Body of pancreas (tissue), 4 donors: ENCODE measurements around the gene MIOS.

Source experiments
- CTCF ChIP-seq, 7 experiments: fragments of 450-650 bp in 4 of 7; fragments of 200-600 bp in 3 of 7; sonication (generic) in 3 of 7; IDR thresholded peaks; one replicate each; pipeline ENCODE4 v1.5.1; 2016 to 2019; ENCODE audit warnings: antibody characterized with exemption in 7 of 7
- POLR2A ChIP-seq, 3 donors: fragments of 450-650 bp; IDR thresholded peaks; one replicate each; pipeline ENCODE4 v1.6.1; 2016; ENCODE audit warnings: antibody characterized with exemption in 3 of 3, mild to moderate bottlenecking in 2 of 3

DNA sequence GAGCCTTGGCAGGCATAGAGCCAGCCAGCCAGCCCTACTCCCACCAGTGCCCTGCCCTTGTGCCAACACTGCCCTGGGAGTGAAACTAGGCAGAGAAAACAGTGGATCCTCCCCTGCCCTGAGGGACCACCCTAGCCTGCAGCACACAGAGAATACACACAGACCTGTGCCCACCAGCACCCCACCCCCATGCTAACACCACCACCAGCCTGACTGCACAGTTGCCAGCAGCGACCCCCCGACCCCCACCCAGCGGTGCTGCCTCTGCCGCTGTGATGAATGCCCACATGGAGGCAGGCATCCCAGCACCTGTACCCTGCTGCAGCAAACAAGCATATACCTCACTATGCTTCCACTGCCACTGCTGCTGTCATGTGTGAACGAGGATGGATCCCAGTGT, 9.4 kb upstream of the MIOS start:
- TF ChIP-seq CTCF (IDR thresholded peaks at IDR 0.05) (no peak), POLR2A (IDR thresholded peaks at IDR 0.05) (no peak)
